Measurements from ENCODE around the gene ASB5.
"Not testable (repeated sequence)": the region's sequence is repeated elsewhere in the genome, so short reads cannot be mapped to it uniquely, and the experiment has no call there.

Gene ASB5, protein sequence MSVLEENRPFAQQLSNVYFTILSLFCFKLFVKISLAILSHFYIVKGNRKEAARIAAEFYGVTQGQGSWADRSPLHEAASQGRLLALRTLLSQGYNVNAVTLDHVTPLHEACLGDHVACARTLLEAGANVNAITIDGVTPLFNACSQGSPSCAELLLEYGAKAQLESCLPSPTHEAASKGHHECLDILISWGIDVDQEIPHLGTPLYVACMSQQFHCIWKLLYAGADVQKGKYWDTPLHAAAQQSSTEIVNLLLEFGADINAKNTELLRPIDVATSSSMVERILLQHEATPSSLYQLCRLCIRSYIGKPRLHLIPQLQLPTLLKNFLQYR

DNA sequence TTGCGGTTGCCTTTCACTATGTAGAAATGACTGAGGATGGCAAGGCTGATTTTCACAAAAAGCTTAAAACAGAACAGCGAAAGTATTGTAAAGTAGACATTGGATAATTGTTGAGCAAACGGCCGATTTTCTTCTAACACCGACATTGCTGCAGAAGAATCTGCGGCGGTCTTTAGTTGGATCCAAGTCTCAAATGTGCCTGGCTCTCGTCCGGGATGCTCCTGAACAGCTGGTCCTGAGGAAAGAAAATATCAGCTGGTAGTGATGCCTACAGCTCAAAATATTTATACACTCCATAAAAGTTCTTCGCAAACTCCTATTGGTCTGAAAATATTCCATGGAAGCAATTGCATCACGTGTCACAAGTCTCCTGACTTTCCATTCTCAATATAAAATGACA, at the start of gene ASB5:
Gene ASB5, minus strand, starts transcription at position 260 of the 400 bp plus-strand sequence. Its CDS starts 114 bp downstream, at position 146.
- DNase-seq (ENCODE audit: low read depth in 2 of 2) = no peak

DNA sequence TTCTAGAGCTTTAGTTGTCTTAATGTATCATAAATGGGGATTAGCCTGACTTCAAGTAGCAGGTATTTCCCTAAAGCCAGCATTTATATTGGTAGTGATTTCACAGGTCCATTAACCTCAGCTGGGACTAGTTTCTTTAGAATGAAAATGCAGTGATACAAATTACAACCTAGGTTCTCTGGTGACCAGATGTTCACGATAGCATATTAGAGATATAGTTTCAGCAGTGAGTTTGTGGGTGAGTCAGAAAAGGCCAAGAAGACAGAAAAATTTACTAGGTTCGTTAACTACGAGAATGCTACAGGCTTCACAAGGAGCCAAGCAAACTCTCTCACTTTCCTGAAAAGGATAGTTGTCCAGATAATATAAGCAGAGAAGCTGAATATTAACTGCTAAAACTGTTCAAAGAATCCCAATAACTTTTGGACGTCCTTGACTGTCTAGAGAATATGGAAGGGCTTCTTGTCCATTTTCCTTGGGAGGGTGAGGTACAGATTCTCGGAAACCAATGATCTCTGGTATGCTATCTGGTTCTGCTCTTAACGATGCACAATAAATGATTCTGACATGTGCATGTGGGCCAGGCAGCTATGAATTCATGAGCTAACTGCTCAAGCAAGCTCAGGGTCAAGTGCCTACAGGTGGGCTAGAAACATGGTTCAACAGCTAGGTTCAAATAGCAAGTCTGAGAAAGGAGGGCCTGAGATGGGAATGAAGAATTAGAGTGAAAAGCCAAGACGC, 44.7 kb upstream of the ASB5 start:
- no peak for DNase-seq (ENCODE audit: low read depth in 2 of 2)

DNA sequence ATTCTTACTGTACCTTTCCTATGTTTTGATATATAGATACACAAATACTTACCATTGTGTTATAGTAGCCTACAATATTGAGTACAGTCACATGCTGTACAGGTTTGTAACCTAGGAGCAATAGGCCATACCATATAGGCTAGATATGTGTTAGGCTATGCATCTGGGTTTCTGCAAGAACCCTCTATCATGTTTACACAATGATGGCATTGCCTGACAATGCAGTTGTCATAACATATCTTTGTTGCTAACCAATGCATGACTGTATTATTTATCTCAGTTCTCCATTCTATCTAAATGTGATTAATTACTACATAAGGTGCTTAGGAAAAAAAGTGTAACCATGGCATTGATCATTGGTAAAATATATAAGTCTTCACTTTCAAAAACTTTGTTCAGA, 40.8 kb upstream of the ASB5 start:
- no peak for DNase-seq (ENCODE audit: low read depth in 2 of 2)

DNA sequence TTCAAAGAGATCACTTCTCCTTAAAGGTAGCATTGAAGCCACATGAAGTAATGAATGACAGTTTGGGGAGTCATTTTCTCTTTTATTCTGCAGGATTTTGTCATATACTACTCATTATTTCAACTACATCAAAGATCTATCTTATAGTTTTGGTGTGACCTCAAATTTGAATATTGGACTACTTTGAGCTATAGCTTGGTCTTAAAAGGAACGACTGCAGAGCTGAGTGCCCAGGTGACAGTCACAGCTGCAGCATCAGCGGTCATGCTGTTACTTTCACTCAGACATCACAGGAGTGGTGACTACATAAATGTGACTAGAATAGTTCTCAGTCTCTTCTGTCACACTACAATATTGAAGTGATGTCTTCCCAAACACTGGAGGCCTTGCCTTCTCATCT, 40.0 kb upstream of the ASB5 start:
- no peak for DNase-seq (ENCODE audit: low read depth in 2 of 2)

DNA sequence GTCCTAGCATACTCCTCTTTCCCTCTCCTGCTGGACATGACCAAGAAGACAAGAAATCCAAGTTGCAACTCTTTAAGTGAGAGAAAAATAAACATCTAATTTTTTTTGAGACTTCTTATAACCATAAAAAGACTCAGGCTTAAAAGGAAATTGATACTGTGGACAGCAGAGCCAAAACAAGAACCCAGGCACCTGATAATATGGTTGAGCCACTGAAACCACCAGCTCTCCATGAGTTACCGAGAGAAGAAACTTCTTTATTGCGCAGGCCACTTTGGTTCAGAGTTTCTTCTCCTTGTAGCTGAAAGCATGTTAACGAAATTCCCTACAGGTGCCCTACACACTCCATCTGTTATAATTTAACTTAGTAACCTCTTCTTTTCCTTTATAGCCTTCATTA, 39.4 kb upstream of the ASB5 start:
- DNase-seq (ENCODE audit: low read depth in 2 of 2) = no peak

DNA sequence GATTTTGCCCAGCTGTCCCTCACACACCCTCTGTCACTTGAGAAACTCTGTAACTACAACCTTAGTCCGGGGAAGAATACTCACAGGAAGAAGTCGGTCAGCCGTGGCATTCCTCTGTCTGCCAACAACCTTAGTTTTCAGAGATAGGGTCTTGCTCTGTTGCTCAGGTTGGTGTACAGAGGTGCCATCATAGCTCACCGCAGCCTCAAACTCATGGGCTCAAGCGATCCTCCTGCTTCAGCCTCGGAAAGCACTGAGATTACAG, 38.6 kb upstream of the ASB5 start:
- DNase-seq (ENCODE audit: low read depth in 2 of 2) = no peak

DNA sequence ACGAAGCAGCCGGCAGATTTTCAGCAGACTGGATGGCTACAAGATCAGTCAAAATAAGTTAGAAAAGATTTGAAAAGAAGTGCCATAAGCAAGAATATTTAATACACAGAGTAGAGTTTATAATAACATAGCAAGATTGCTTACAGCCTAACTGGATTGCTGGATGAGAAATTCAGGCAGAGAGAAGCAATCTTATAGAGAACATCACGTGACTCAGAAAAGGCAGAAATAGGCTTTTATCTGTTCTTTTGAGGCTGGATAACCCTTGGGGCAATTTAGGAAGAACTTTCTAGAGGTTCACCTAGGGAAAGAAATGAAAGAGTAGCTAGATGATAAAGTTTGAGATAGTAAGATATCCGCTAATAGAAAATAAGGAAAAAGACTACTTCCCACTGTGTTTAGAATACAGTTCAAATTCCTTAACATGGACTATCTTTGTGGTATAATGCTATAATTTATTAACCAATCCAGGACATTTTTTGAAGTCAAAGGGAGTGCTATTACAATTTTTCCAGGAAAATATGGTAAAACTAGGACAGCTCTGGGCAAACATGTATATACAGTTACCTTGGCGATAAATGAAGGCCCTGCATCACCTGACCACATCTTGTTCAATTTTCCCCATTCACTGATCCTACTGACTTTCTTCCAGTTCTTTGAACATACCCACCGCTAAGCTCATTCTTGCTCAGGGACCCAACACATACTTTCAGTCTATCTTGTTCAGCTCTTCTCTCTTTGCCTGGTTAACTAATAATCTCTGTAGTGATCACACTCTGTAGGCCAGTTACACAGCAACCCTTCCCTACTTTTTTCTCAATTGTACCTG, 38.0 kb upstream of the ASB5 start:
- DNase-seq (ENCODE audit: low read depth in 2 of 2) = no peak

DNA sequence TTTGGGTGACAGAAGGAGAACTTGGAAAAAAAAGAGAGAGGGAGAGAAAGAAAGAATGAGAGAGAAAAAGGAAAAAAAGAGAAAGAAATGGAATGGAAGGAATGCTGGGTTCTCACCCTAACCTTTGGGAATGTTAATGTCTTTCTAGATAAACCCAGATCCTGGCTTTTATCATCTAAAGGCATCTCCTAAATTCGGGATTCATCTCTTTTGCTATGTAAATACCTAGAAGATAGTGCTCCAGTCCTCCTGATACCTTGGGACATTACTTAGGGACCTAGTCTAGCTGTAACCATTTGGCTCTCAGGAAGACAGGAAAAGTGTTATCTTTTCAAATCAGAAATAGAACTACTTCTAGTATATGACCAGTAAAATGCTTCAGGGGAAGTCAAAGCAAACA, 34.9 kb upstream of the ASB5 start:
- no peak for DNase-seq (ENCODE audit: low read depth in 2 of 2)

DNA sequence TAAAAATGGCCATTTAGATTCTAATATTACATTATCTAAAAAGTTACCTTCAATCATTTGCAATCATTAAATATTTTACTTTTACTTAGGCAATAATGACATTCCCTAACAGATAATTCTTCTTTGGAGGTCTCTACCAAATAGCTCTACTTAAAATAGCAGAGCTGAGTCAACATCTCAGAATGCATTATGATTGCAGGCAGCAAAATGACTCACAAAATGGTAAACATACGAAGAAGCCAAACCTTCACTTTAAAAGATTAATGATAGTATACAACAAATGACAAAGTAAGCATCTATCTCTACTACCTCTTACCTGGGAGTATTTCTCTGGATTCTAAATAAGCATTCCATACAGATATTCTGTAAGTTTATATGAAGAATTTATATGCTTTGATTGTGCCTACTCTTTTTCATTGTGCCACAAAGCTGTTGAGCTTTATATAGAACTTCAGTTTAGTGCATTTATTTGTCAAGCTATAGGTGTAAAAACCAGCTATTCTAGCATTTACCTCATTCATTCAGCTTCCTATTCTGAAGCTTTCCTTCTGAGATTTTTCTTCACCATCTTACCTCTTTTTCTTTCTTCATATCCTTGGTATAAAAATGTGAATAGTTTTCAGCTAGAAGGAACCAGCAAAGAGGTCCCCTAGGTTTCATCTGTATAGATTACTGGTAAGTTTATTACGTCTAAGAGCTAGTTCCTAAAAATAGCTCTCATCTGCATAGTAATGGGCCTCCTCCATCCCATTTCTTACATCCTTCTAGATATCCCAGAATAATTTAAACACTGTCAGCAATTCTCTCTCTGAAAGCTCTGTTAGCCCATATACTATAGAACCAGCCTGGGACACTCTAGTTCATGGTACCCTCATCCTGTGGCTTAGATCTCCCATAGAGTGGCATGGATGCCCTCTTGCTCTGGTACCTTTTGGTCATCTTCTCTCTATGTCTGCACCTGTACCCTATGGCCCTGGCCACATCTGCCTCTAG, 33.6 kb upstream of the ASB5 start:
- DNase-seq (ENCODE audit: low read depth in 2 of 2) = no peak

DNA sequence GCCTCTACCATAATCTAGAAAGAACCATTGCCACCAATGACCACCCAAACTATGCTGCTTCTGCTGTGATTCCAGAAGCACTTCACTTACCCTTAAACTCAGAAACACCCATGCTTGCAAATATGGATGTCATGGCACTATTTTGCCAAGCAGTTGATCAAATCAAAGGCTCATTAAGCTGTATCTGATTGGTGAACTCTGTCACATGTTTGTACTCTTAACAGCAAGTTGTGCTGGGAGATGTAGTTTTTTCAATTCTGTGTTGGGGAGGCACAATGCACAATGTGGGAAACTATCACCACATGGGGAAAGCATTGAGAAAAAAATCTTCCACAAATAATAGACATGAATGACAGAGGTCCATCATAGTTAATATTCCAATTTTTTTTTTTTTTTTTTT, 31.5 kb upstream of the ASB5 start:
- DNase-seq (ENCODE audit: low read depth in 2 of 2) = no peak

DNA sequence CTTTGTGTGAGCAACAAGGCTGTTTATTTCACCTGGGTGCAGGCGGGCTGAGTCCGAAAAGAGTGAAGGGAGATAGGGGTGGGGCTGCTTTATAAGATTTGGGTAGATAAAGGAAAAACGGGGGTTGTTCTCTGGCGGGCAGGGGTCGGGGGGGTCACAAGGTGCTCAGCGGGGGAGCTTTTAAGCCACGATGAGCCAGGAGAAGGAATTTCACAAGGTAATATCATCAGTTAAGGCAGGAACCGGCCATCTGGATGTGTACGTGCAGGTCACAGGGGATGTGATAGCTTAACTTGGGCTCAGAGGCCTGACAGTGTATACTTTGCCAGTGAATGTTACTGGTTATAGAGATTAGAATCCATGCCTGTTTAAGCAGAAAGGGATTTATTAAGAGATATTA, 31.0 kb upstream of the ASB5 start:
- no peak for DNase-seq (ENCODE audit: low read depth in 2 of 2)

DNA sequence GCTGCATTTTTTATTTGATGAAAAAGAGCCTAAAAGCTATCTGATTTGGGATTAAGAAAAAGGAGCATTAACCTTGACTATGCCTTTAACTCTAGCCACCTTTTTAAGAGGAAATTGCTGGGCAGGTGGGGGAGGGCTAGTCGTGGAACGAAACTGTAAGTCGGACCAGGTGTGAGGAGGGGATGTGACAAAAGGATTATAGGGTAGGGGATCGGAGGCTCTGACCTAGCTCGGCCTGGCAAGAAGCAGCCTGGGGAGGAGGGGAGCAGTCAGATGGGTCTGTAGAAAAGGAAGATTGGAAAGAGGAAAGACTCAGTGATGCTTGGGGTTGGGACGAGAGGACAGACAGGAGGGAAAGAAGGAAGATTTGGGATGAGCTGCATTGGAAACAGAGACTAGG, 29.6 kb upstream of the ASB5 start:
- DNase-seq (ENCODE audit: low read depth in 2 of 2) = no peak

DNA sequence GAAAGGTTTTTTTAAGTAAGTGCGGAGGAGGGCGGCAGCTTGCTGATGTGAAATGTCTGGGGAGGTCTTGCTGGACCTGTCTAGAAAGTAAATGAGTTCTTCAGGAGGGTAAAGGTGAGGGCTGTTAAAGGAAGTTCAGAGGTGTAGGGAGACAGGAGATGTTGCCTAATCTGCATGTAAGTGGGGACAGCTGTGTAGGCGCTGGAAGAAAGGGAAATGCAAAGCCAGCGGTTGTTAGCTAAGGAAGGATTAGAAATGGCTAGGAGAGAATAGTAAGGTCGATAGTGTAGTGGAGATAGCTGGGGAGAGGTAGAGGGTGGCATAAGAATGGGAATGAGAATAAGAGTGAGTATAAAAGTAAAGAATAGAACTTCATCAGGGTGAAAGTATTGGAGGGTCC, 26.9 kb upstream of the ASB5 start:
- DNase-seq (ENCODE audit: low read depth in 2 of 2) = not testable (repeated sequence)

DNA sequence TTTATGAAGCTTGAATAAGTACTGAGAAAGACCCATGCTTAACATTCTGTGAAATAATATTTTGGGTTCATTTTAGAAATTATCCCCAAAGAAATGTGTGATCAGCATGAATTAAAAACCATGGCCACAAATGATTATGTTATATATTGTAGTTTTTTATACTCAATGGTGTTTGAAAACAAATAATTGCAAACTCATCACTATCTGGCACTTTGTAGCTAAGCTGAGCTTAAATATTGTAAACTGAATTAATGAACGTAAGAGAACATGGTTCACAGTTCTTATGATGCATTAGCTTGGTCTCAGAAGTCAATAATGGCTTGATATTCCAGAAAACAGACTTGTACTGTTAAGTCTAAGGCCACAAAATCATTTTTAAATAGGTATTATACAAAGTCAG, 24.6 kb upstream of the ASB5 start:
- no peak for DNase-seq (ENCODE audit: low read depth in 2 of 2)

DNA sequence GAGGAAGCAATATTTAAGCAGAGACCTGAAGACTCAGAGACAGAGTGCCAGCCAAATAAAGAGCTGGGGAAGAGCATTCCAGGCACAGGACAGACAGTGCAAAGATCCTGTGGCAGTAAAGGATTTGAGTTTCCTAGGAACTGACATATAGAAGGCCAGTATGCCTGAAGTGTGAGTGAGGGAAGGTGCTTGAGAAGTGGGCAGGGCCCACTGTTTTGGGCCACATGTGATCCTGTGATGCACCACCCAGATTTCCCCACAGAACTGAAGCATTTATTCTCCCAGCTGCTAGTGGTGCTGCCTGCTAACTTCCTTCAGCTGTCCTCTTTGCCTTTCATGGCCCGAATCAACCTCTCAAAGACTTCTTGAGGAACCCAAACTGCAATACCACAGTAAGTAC, 23.9 kb upstream of the ASB5 start:
- DNase-seq (ENCODE audit: low read depth in 2 of 2) = no peak

DNA sequence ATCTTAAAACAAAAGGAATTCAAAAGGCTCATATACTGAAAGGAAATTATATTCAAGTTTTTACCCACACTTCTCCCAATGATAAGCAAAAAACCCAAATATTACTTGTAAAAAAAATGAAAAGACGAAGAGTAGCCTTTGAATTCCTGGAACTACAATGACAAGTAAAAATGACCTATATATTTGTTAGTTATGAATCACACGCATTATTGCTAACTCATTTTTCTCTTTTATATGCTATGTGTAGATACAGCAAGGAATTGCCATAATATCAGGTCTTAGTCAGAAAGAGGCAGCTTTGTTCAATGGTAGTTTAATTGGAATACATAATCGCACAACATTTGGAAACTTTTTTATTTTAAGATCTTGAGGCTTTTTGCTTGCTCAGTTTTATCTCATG, 22.7 kb upstream of the ASB5 start:
- DNase-seq (ENCODE audit: low read depth in 2 of 2) = no peak

DNA sequence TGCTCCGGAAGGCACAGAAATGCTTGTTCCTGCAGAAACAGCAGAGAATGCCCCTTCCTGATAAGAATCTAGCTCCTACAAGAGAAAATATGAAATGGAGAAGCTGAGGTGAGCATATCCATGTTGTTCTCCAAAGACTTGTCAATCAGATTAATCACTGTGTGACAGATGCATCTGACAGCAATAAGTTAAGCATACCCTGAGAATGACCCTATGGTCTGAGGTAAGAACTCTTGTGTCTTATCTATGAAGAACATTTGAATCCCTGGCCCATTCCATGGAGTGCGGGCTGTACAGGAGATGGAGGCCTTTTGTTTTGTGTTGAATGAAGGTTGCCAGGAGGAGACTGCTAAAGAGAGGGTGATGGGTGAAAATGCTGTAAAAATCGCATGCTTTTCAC, 21.5 kb upstream of the ASB5 start:
- no peak for DNase-seq (ENCODE audit: low read depth in 2 of 2)

DNA sequence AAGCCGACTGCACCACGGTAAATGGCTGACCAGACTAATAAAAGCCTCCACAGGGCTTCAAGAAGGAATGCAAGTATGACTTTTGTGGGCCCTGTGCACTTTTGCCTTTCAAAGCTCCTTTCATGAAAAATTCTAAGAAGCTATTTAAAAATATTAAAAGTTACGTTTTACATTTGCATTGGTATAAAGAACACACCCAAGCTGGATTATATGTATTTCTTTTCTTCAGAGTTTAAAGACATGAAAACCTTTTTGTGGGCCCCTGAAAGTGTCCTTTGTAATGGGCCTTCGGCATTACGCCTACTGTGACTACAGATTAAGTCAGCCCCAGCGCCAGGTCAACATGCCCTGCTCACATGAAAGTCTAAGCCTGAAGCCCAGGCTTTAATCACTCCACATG, 20.5 kb upstream of the ASB5 start:
- no peak for DNase-seq (ENCODE audit: low read depth in 2 of 2)

DNA sequence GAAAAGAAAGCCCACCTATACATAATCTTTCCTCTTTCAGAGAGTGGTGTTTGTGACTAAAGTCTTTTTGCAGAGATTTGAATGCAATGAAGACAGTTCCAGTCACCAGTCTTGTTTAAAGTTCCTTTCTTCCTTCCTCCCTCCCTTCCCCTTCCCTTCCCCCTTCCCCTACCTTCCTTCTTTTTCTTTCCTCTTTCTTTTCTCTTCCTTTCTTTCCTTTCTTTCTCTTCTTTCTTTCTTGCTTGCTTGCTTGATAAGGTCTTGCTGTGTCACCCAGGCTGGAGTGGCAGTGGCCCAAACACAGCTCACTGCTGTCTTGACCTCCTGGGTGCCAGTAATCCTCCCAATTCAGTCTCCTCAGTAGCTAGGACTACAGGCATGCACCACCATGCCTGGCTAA, 19.0 kb upstream of the ASB5 start:
- DNase-seq (ENCODE audit: low read depth in 2 of 2) = no peak

DNA sequence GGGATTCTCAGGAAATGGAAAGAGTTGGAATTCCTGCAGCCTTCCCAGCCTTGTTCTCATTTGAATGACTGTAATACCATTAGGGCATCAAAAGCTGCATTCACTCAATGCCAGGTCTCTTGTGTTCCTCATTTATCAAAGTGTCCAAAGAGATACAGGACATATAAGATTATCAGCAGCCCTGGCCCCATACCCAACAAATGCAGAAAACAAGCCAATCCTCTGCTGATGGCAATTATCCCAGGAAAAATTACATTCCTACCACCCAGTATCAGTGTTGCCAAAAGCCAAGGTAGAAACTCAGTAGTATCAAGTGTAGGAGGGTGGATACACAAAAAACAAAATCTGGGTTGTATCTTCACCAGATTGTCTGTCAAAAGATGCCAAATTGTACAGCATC, 18.5 kb upstream of the ASB5 start:
- no peak for DNase-seq (ENCODE audit: low read depth in 2 of 2)

DNA sequence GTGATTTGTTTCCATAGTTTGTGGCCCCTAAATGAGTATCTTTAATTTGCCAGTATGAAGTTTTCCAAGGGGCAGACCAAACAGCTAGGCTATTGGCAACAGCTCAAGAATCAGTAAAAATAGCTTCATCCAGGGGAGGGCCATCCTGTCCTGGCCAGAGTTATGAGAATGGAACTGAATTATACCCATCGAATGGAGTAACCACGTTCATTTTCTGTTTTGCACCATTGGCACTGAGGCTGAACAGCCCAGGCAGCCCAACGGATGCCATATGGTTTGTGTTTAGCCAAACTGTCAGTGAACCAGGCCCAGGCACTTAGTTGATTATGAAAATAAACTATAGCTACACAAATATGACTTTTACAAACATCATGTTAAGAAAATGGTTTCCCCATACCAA, 17.7 kb upstream of the ASB5 start:
- DNase-seq (ENCODE audit: low read depth in 2 of 2) = no peak

DNA sequence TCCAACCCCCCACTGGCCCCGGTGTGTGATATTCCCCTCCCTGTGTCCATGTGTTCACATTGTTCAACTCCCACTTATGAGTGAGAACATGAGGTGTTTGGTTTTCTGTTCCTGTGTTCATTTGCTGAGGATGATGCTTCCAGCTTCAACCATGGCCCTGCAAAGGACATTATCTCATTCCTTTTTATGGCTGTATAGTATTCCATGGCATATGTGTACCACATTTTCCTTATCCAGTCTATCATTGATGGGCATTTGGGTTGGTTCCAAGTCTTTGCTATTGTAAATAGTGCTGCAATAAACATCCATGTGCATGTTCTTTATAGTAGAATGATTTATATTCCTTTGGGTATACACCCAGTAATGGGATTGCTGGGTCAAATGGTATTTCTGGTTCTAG, 10.5 kb upstream of the ASB5 start:
- not testable (repeated sequence) for DNase-seq (ENCODE audit: low read depth in 2 of 2)
